Measurements from ENCODE around the gene OCA2. TPM values are rescaled to one million over a fixed set of nuclear protein-coding genes. Genes with fewer than 3 reads are reported as not detected.

OCA2 gene
- polyA plus RNA-seq, 4 donors: 2.7 to 9.8 (median 9.0) TPM

Other genes starting within 250 kb of the OCA2 start
- gene HERC2, start 222.9 kb upstream of the OCA2 start, polyA plus RNA-seq (ENCODE audit: insufficient read length in 4 of 4): 10 to 100 TPM; 36.8 to 60.4 (median 45.5) TPM

Data from left renal pelvis (tissue), 4 donors.